ENCODE data around the gene ARFGAP1.

- TF ChIP-seq ATF7 (IDR thresholded peaks at IDR 0.05; ENCODE audit: low read depth), result no peak
- no peak for TF ChIP-seq POLR2AphosphoS5 (IDR thresholded peaks at IDR 0.05; ENCODE audit: low read length)
- no peak for TF ChIP-seq BRCA1 (IDR thresholded peaks at IDR 0.05; ENCODE audit: low read depth, low read length)
- TF ChIP-seq CTCF (IDR thresholded peaks at IDR 0.05 in 2 of 3, conservative IDR thresholded peaks at IDR 0.05 in 1 of 3; ENCODE audit: control insufficient read depth in 2 of 3, extremely low read depth in 1 of 3, insufficient read depth in 1 of 3, low read depth in 3 of 3, low read length in 3 of 3), result no peak
- TF ChIP-seq KAT2A (conservative IDR thresholded peaks at IDR 0.05; ENCODE audit: control insufficient read depth, low read depth, low read length), result no peak
- no peak for TF ChIP-seq RCOR1 (conservative IDR thresholded peaks at IDR 0.05; ENCODE audit: low read depth, low read length)
- TF ChIP-seq MEF2A (IDR thresholded peaks at IDR 0.05; ENCODE audit: insufficient read depth, low read depth, low read length), result no peak
- no peak for TF ChIP-seq EZH2 (IDR thresholded peaks at IDR 0.05; ENCODE audit: borderline replicate concordance, control insufficient read depth, low read depth, low read length)
- no peak for TF ChIP-seq ZNF274 (IDR thresholded peaks at IDR 0.05; ENCODE audit: insufficient read depth, insufficient read length)
- no peak for TF ChIP-seq GABPA (IDR thresholded peaks at IDR 0.05; ENCODE audit: low read depth)
- TF ChIP-seq SREBF1 (IDR thresholded peaks at IDR 0.05; ENCODE audit: low read length), result no peak
- no peak for TF ChIP-seq NFXL1 (IDR thresholded peaks at IDR 0.05; ENCODE audit: borderline replicate concordance)
- no peak for TF ChIP-seq MAX (IDR thresholded peaks at IDR 0.05; ENCODE audit: low read depth, low read length)
Measured at GRCh38 chr20:63236116-63236837, 36.3 kb upstream of the ARFGAP1 start.

All from GM12878 (cell line).